ENCODE measurements around the gene TMPRSS3.

Gene TMPRSS3

DNA sequence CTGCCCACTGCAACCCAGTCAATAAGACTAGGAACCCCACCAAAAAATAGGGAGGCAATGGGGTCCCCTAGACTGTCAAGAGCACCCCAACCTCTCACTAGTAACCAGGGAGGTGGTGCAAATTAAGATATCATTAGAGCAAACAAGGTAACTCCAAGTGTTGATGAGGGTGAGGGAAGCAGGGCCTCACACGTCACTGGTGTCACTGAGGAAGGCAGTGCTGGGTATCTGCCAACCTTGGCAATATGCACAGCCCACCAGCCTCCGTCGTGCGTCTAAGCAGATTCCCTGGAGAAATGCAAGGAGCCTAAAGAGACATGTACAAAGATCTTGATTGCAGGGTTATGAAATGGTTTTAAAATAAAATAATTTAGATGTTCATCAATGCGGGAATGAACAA is 11.6 kb upstream of the TMPRSS3 start:
- DNase-seq: no peak

DNA sequence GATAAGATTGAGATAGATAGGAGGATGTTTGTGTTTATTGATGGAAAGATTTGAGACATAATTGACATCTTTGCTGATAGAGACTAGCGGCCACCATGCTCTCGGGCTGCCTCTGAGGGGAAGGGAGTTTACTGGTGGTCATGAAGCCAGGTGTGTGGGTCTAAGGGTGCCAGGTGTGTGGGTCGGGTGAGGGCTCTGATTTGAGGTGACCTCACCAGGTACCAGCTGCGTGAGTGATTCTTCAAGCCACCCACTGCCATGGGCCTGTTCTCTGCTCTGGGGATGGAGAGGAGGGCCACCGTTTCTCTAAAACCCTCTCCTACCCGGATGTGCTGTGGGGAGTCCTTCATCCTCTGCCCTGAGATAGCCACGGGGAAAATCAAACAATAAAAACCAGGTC is 11.0 kb upstream of the TMPRSS3 start:
- no peak for DNase-seq

DNA sequence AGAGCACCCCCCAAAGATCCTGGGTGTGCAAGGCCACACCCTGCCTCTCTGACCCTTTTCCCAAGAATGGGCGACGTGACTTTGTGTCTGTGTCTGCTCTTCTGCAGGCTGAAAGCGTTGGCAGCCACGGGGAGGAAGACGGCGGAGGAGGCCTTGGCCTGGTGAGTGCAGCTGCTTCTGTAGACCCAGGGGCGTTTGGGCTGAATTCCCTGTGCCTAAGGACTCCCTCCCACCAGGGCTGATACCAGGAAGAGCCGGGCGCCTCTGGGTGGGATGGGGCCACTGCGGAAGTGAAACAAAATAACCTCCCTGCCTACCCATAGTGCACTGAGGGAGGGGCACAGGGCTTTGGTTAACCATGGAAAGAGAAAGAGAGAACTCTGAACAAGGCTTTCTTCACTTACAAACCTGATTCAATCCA is 10.4 kb upstream of the TMPRSS3 start:
- no peak for DNase-seq

DNA sequence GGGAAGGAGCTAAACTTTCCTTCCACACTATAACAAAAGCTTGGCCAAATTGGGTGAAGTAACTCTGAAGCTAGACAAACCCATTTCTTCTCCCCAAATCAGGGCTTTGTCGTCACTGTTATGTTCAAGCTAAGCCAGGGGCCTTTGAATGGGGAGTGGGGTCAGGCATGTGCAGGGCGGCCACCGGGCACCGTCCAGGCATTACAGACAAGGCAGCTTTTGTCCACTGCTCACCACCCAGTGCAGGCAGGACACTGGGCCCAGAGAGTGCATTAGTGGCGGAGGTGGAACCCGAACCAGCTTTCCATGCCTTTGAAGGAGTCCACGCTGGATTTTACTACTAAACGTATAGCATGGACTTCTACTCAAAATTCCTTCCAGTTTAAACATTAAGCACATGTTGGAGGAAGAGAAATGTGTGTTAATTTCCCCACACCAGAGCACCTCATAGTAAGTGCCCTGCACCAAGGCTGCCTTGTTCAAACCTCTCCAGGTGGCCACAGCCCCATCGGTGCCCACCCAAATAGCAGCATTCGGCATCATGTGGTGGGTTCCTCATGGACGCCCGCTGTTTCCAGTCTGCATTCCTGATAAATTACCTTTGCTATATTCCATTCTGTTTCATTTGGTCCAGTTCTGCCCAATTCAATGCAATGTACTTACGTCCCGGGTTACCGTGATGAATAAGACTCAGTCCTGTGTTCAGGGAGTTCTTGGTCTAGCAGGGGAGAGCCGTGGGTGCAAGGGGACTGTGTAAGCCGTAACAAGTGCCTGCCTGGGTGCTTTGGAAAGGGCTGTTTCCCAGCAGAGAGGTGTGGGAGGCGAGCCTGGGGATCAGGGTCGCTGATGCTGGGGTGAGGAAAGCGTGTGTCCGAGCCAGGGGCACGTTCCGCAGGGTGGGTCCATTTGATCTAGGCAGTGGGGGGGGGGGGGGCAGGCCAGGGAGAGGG is 9.5 kb upstream of the TMPRSS3 start:
- DNase-seq: no peak

DNA sequence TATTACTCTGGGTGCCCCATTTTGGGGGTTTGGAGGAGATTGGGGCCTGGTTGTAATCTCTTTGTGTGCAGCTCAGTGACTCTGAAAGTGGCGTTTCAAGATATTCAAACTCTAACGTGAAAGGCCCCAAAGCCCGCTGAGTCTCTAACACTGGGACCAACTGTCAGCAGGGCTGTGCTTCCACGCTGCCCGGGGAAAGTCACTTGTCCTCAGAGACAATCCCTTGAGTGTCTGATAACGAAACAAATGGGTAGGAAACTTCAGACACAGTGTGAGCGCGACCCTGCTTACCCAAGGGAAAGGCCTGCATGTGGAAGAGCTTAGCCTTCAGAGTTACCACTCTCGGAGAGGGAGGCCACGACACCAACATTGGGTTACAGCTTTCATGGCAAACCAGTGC is 8.7 kb upstream of the TMPRSS3 start:
- no peak for DNase-seq

DNA sequence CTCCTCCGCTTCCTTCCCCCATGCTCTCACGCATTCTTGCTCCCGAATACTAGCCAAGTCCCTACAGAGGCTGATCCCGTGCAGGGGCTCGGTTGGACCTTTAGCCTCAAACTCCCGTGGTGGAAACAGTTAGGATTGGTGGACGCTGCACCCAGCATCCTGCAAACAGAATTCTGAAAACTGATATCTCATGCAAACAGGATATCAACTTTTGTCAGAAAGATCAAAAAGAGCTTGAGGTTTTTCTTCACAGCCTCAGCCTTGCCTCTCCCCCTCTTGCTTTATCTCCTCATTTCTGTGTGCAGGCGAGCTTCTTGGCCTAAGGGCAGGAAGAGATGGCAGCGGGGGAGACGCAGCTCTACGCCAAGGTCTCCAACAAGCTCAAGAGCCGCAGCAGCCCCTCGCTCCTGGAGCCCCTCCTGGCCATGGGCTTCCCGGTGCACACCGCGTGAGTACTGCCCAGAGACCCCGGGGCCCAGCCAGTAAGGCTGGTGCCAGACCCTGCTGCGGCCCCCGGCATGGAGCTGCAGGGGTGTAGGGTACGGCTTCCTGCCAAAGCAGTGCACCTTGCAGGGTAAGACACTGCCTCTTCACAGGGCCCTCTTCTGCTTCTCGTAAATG is 7.9 kb upstream of the TMPRSS3 start, which contains the start of gene UBASH3A:
Gene UBASH3A, plus strand, starts transcription at position 292 of the 621 bp plus-strand sequence. Its CDS starts 44 bp downstream, at position 336.
- DNase-seq: no peak

DNA sequence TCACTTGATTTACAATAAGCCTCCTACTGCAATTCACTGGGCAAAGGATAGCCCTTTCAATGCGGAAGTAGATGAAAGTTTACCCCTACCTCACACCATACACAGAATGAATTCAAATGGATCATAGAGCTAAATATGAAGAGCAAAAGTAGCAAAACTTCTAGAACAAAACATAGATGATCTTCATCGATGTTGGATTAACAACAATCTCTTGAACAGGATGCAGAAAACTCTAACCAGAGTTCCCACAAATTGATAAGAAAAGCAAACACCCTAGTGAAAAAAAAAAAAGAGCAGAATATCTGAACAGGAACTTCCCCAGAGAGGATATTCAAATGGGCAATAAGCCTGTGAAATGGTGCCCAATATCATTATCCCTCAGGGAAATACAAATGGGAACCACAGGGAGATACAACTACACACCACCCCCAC is 6.0 kb upstream of the TMPRSS3 start:
- DNase-seq: no peak

DNA sequence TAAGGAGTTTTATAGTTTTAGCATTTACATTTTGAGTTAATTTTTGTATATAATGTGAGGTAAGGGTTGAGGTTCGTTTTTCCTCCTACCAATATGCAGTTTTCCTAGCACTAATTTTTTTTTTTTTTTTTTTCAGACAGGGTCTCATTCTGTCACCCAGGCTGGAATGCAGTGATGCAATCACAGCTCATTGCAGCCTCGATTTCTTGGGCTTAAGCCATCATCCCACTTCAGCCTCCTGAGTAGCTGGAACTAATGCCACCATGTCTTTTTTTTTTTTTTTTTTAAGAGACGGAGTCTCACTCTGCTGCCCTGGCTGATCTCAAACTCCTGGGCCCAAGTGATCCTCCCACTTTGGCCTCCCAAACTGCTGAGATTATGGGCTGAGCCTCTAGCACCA is 5.3 kb upstream of the TMPRSS3 start:
- peak; percentile 39 for DNase-seq

DNA sequence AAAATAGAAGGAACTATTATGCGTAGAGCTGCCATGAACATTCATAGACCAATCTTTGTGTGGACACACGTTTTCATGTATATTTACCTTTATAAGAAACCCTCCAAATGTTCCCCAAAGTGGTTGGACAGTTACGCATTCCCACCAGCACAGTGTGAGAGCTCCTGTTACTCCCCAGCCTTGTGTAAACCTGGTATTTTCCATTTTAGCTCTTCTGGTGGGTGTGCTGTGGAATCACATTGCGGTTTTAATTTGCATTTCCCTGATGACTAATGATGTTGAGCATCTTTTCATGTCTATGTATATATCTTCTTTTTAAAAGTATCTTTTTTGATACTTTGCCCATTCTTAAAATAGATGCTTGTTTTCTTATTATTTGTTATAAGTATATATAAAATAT is 4.7 kb upstream of the TMPRSS3 start:
- DNase-seq: peak; percentile 29

DNA sequence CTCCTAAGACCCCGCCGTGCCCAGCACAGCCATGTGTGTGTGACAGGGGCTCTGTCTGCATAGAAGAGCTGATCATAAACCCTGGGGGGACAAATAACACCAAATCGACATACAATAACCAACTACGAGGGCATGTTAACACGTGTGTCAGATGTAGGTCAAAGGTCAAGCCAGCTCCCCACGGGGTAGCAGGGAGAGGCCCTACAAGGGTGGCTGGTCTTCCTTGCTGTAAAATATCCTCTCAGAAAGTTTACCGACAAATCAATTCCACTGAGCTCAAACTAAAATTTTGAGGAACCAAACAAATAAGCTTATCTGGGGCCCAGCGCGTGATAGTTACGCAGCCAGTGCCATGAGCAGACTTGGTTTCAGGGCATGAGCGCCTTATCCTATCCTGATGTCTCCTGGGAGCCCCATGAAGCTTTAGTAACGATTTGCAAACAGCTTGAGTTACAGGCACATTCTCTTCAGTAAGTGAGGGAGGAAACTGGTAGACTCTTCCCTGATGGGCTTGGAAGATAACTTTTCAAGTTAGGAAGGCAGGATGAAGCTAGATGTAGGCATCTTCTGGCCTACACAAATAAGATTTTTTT is 2.7 kb upstream of the TMPRSS3 start:
- DNase-seq: no peak

DNA sequence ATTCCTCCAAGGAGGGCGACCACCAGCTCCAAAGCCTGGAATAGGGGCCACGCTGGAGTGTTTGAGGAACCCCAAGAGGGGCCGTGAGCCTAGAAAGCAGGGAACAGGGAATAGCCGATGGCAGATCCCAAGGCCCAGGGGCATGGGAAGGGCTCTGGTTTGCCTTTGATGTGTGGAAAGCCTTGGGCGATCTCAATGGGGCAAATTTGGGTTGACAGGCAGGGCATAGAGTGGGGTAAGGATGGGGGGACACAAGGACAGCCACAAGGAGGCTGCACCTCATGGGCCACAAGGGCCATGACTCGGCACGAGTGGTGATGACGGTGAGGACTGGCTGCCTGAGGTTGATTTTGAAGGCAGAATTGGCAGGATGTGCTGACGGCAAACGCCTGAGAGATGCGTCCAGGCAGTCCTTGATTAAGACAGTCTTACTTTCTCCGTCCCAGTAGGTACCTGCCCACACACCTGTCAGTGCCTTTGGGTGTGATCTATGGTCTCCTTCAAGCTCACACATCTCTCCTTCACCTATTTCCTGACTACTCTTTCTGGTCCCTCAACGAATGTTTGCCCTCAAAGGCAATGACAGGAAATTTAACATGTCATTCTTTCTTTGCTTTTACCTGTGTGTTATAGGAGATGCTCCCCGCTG is 2.0 kb upstream of the TMPRSS3 start:
- DNase-seq: no peak

DNA sequence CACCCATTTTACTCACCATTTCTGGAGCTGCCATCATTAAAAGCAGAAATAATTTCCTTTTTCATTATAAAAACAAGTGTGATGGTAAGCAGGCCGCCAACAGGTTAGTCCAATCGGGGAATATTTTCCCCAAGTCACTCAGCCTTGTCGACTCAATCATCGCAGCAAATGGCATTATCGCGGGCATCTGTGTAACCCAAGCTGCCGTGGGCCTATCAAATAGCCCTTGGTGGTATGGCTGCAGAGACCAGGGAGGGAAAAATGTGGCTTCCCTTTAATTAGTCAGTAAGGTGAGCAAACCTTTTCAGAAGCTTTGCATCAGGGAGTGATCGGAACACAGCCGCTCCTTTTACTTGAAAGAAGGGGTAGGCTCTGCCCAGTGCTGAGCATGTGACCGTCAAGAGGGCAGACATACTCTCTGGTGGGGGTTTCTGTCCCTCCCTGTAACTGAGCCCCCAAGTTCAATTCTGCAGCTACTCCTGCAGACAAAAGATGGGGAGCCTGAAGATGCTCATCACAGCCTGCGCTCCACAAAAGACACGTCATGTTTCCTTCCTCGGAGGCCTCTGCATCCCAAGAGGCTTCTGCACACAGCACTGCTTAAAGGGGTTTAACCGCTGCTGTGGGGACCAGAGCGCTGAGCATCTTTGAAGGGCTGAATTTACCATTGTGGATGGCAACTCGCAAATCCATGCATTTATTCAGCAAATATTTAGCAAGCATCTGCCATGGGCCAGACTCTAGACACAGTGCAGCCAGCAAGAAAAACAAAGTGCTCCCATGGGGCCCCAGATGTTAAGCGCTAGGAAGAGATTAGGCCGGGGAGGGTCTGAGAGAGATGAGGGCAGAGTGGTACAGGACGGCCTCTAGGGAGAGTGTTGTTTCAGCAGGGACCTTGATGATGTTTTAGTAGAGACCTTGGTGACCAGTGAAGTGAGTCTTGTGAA is 1.2 kb upstream of the TMPRSS3 start:
- DNase-seq: no peak

DNA sequence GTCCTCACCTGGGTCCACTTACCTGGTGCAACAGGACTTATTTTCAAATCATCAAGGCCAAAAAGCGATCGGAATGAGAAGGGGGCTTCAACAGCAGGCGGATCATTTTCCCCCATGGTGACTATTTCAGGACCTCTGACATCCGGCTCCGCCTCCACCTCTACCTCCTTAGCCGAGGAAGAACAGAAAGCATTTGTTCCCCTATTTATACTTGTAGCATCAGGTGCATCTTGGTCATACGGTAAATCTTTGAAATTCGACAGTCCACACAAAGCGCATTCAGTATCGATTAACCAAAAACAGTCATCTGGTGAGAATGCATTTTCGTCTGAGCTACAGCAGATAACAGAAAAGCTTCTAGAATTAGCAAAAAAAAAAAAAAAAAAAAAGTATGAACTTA is 550 bp downstream of the TMPRSS3 start:
- DNase-seq: no peak

DNA sequence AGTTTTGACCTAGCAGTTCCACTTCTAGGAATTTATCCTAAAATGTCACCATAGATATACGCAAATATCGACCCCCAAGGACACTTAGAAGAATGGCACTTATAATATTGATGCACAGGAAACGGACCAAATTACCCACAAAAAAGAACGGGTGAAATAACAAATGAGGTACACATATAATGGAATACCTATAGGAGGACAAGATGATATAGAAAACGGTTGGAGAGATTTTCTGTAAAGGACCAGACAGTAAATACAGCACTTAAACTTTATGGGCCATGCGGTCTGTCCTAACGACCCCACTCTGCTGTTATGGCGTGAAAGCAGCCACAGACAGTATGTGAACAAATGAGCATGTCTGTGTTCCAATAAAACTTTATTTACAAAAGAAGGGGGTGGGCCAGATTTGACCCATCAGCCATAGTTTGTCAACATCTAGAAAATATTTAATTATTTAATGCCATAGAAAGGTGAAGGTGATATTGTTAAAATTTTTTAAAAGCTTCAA is 2.4 kb downstream of the TMPRSS3 start:
- DNase-seq: no peak

DNA sequence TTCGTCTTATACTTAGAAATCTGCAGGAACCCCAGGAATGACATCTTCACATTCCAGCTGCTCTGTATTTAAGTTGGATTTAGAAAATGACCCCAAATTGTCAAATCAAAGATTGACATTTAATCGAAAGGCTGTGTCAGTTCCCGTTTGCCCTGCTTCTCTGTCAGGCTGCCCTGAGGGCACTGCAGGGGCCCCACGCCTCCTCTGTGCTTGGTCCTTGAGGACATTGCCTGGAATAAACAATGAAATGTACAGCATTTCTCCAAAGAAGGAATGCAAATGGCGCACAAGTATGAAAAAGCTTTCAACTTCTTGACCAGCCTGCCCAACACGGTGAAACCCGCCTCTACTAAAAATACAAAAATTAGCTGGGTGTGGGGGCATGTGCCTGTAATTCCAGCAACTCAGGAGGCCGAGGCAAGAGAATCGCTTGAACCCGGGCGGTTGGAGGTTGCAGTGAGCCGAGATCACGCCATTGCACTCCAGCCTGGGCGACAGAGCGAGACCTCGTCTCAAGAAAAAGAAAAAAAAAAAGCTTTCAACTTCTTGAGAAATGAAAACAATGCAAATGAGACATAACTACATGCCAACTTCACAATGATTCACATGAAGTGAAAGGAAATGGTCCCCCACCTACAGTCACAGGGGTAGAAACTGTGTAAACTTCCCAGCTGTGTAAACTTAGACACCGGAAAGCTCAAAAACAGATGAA is 3.0 kb downstream of the TMPRSS3 start:
- no peak for DNase-seq

DNA sequence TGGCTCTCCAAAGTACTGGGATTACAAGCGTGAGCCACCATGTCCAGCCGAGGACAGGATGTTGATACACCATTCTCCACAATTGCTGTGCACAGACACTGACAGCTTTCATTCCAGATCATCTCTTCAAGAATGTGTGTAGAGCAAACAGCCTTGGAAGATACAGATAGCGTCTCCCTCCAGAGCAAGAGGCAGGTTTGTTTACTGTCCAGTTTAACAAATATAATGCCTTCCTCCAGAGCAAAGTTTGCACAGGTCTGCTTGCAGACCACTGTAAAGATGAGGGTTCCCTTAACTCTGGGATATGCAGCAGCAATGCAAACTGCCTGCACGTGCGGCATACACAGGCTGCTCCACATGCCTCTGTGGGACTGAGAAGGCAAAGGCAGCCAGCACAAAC is 4.6 kb downstream of the TMPRSS3 start:
- DNase-seq: no peak

DNA sequence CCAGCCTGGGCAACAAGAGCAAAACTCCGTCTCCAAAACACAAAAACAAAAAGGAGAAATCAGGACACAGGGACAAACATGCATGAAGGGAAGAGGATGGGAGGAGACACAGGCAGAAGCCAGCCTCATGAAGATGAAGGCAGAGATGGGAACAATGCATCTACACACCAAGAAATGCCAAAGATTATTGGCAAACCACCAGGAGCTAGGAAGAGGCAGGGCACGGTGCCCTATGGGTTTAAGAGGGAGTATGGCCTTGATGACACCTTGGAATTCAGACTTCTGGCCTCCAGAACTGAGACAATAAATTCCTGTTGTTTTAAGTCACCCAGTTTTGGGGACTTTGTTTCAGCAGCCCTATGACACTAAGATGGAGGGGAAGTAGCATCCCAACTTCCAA is 5.2 kb downstream of the TMPRSS3 start:
- DNase-seq: no peak

DNA sequence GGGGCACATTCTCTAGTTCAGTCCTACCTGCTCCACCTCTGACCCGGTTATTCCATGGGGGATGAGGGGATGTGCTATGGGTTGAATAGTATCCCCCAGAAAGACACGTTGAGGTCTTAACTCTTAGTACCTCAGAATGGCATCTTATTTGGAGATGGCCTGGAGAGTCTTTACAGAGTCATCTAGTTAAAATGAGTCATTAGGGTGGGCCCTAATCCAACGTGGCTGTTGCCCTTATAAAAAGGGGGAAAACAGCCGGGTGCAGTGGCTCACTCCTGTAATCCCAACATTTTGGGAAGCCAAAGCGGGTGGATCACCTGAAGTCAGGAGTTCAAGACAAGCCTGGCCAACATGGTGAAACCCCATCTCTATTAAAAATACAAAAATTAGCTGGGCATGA is 5.7 kb downstream of the TMPRSS3 start:
- DNase-seq: no peak

DNA sequence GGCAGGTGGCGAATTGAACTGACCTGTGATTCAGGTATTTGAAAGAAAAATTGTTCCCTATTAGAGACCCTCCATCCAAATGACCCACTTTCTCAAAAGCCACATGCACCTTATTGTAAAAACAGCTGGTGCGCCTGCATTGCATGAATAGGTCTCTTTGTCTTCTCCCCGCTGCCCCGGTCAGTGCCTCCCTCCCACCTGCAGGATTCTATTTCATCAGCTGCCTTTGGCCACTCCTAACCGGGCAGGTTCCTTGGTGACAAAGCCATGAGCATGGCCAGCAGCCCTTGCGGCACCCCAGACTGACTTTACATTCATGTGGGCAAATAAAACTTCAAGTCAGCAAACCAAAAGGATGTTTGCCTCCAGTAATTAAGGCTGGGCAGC is 6.4 kb downstream of the TMPRSS3 start:
- DNase-seq: no peak

DNA sequence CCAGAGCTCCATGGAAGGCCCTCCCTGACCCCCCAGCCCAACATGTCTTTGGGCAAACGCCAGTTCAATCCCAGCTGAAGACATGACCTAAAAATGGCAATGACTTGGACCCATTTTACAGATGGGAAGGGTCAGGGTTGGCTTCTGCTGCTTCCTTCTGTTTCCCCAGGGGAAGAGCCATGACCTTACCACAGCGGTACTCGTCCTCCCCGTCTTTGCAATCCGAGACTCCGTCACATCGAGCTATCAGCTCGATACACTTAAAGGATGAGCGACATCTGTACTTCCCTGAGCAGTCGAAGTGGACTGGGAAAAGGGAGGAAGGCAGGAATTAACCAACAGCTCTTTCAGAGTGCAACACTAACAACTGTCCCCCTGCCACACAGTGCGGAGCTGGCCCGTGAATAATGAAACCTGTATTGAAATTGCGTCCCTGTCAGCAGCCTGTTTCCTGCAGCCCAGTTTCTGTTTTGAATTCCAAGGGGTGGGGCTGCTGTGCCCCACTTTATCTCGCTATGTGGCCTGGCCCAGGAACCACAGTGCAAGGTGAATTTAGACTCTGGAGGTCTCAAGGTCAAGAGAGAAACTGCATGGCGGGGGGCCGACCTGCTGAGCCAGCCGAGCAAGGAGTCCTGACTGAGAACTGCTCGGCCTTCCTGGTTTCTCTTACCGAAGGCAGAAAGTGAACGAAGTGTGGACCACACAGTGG is 7.0 kb downstream of the TMPRSS3 start:
- no peak for DNase-seq
